K562 (cell line): Measurements from ENCODE around the gene LRFN4. TPM values are rescaled to one million over a fixed set of nuclear protein-coding genes. Genes with fewer than 3 reads are reported as not detected.

Experiments
- CREB3 ChIP-seq: fragments of 450-650 bp; conservative IDR thresholded peaks from 2 replicates; pipeline ENCODE4 v1.6.1; 2016; ENCODE audit warnings: missing genetic modification characterization, low read depth, mild to moderate bottlenecking, missing compliant biosample characterization, moderate library complexity
- CREB5 ChIP-seq: fragments of 250-450 bp; sonication (Bioruptor Pico); IDR thresholded peaks from 2 replicates; pipeline ENCODE4 v1.5.0; 2020; ENCODE audit warnings: mild to moderate bottlenecking
- E2F5 ChIP-seq: sonication (generic); formaldehyde crosslinking; IDR thresholded peaks from 2 replicates; pipeline ENCODE4 v1.8.0; 2022; ENCODE audit warnings: mild to moderate bottlenecking, missing genetic modification reagents
- ETV6 ChIP-seq, 3 experiments: fragments of 150-350 bp in 1 of 3; sonication (generic) in 1 of 3; formaldehyde crosslinking in 1 of 3; IDR thresholded peaks; 2 replicates each; pipeline versions ENCODE4 v1.6.1 to v1.8.0; 2014 to 2022; ENCODE audit warnings: borderline replicate concordance in 2 of 3, low read depth in 2 of 3, antibody characterized with exemption in 1 of 3, low read length in 1 of 3, mild to moderate bottlenecking in 1 of 3, missing genetic modification reagents in 1 of 3
- FOXK2 ChIP-seq, 2 experiments: fragments of 450-650 bp; IDR thresholded peaks in 1 of 2; conservative IDR thresholded peaks in 1 of 2; 2 replicates each; pipeline ENCODE4 v1.6.1; 2016; ENCODE audit warnings: low read depth in 2 of 2, mild to moderate bottlenecking in 1 of 2
- FOXM1 ChIP-seq, 2 experiments: fragments of 450-650 bp in 1 of 2; sonication (generic) in 1 of 2; formaldehyde crosslinking in 1 of 2; IDR thresholded peaks; 2 replicates each; pipeline versions ENCODE4 v1.6.1 to v1.9.0; 2017 to 2022; ENCODE audit warnings: low read depth in 2 of 2, mild to moderate bottlenecking in 2 of 2, missing genetic modification reagents in 1 of 2, moderate library complexity in 1 of 2
- IRF2 ChIP-seq: sonication (generic); formaldehyde crosslinking; IDR thresholded peaks from 2 replicates; pipeline ENCODE4 v1.8.1; 2022; ENCODE audit warnings: mild to moderate bottlenecking, missing genetic modification reagents
- L3MBTL2 ChIP-seq: fragments of 450-650 bp; IDR thresholded peaks from 2 replicates; pipeline ENCODE4 v1.6.1; 2016; ENCODE audit warnings: mild to moderate bottlenecking, moderate library complexity
- MAX ChIP-seq: sonication (generic); formaldehyde crosslinking; IDR thresholded peaks from 2 replicates; pipeline ENCODE4 v1.9.0; 2022; ENCODE audit warnings: mild to moderate bottlenecking, missing genetic modification reagents
- MED1 ChIP-seq: sonication (generic); formaldehyde crosslinking; IDR thresholded peaks from 2 replicates; pipeline ENCODE4 v1.8.1; 2023; ENCODE audit warnings: missing genetic modification reagents, borderline replicate concordance
- NCOA1 ChIP-seq: fragments of 450-650 bp; IDR thresholded peaks from 2 replicates; pipeline ENCODE4 v1.6.1; 2016; ENCODE audit warnings: low read depth
- PTRF ChIP-seq: fragments of 450-650 bp; IDR thresholded peaks from 2 replicates; pipeline ENCODE4 v1.6.1; 2016; ENCODE audit warnings: mild to moderate bottlenecking, missing genetic modification characterization, missing compliant biosample characterization
- SMARCA5 ChIP-seq: fragments of 450-650 bp; IDR thresholded peaks from 2 replicates; pipeline ENCODE4 v1.6.1; 2016
- SRSF9 ChIP-seq: fragments of 200-400 bp; formaldehyde crosslinking; IDR thresholded peaks from 2 replicates; pipeline ENCODE4 v1.6.1; 2017; ENCODE audit warnings: low read depth, low read length, borderline replicate concordance
- THRAP3 ChIP-seq: fragments of 450-650 bp; IDR thresholded peaks from 2 replicates; pipeline ENCODE4 v1.6.1; 2016; ENCODE audit warnings: mild to moderate bottlenecking, inconsistent platforms, borderline replicate concordance
- ZFP91 ChIP-seq: sonication (generic); formaldehyde crosslinking; IDR thresholded peaks from 2 replicates; pipeline ENCODE4 v1.8.0; 2022; ENCODE audit warnings: mild to moderate bottlenecking, missing genetic modification reagents
- ZNF280B ChIP-seq: fragments of 250-450 bp; sonication (Bioruptor Pico); IDR thresholded peaks from 2 replicates; pipeline ENCODE4 v1.5.1; 2021; ENCODE audit warnings: mild to moderate bottlenecking
- ZNF589 ChIP-seq: fragments of 200-800 bp; sonication (Bioruptor generic); IDR thresholded peaks from 2 replicates; pipeline ENCODE4 v1.6.1; 2016; ENCODE audit warnings: low read depth, missing genetic modification characterization, missing compliant biosample characterization
- ZNF717 ChIP-seq: fragments of 250-450 bp; sonication (Bioruptor Pico); IDR thresholded peaks from 2 replicates; pipeline ENCODE4 v1.5.0; 2021
- polyA plus RNA-seq, 8 experiments: library from polyadenylated mRNA; depleted of rRNA in 4 of 8; stranded (reverse) in 5 of 8; unstranded in 3 of 8; fragments of >200 nt; fragmentation: Nextera tagmentation in 2 of 8; fragmentation: Illumina TruSeq in 1 of 8; extraction: Ambion mirVana in 2 of 8; extraction: Trizol in 1 of 8; gene quantifications; 2 replicates each; pipeline versions ENCODE4 v1.2.1 to v1.2.3, GENCODE V29; 2011 to 2014; ENCODE audit warnings: inconsistent platforms in 1 of 8, missing spikeins in 1 of 8
- total RNA-seq, 7 experiments: library from RNA; depleted of rRNA in 6 of 7; stranded (reverse); fragments of >200 nt in 6 of 7; fragmentation: Illumina TruSeq in 2 of 7; extraction: Trizol in 2 of 7; gene quantifications; 2 replicates each; pipeline versions ENCODE4 v1.2.1 to v1.2.3, GENCODE V29; 2011 to 2021; ENCODE audit warnings: low replicate concordance in 1 of 7

Gene LRFN4
- total and polyA plus RNA-seq, 9 of the 15 experiments (the other 6 are each of a cell fraction or from before 2014, with no cell fraction given), result 0.10 to 60.1 (median 6.7) TPM

GRCh38 chr11:66842896-66843775 lies 13.7 kb upstream of the LRFN4 start, which contains the start of gene RCE1 (continued):
- TF ChIP-seq ETV6 (IDR thresholded peaks at IDR 0.05; ENCODE audit: borderline replicate concordance in 1 of 2, low read depth in 2 of 2, low read length in 1 of 2) (peak in 1 of 2 experiments; percentile 61; a peak in 1 of 4 replicates), ETV6 (CRISPR knock-in tag; IDR thresholded peaks at IDR 0.05; ENCODE audit: borderline replicate concordance) (no peak), SRSF9 (no peak), SMARCA5 (no peak), PTRF (tag) (no peak), ZNF280B (no peak), THRAP3 (no peak), ZFP91 (no peak), ZNF717 (no peak), IRF2 (no peak), CREB3 (tag) (no peak), MAX (CRISPR knock-in tag) (peak; percentile 62; the same call in 1 of the 2 replicates), MED1 (CRISPR knock-in tag) (no peak), L3MBTL2 (peak; percentile 51), FOXK2 (conservative IDR thresholded peaks at IDR 0.05 in 1 of 2, IDR thresholded peaks at IDR 0.05 in 1 of 2; ENCODE audit: low read depth in 2 of 2) (no peak), NCOA1 (0 out of 2 replicates have a peak, but pooled peaks have one; percentile 24), E2F5 (CRISPR knock-in tag) (no peak), FOXM1 (IDR thresholded peaks at IDR 0.05; ENCODE audit: low read depth) (no peak), FOXM1 (CRISPR knock-in tag; IDR thresholded peaks at IDR 0.05; ENCODE audit: low read depth) (peak; percentile 61; the same call in 1 of the 2 replicates), CREB5 (CRISPR knock-in tag) (no peak), ZNF589 (CRISPR knock-in tag) (no peak)
